ENCODE measurements around the gene MTCP1.
A peak's percentile ranks its signal among the peaks of the same experiment; 100 is the strongest.

Gene MTCP1, protein sequence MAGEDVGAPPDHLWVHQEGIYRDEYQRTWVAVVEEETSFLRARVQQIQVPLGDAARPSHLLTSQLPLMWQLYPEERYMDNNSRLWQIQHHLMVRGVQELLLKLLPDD

DNA sequence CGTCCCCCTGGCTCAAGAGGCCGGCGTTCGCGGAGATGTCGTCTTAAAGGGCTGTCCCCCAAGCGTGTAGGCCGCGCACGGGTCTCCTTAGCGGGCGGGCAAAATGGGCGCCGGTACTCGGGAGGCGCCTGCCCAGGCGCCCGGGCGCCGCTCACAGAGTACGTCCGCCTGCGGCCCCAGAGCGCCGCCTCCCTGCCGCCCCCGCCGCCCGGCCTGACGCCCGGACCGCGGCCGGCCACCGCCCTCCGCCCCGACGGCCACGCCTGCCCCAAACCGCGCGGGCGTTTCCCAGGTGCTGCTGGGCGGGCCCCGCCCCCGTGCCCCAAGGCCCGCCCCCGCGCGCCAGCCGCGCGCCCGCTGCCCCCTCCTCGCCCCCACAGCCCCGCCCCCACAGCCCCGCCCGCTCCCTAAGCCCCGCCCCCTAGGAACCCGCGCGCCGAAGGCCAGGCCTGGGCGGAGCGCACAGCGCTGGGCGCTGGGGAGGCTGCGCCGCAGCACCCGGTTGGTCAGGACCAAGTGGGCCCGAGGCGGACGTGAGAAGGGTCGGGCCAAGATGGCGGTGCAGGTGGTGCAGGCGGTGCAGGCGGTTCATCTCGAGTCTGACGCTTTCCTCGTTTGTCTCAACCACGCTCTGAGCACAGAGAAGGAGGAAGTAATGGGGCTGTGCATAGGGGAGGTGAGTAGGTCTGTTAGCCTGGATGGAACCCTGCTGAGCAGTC, at the start of gene MTCP1, which contains the start of the genes BRCC3 and CMC4:
MTCP1 (minus strand) TSS at position 162 of the 719 bp plus-strand sequence. CDS start 5,126 bp downstream, outside the sequence.
BRCC3 (plus strand) TSS at position 534 of the 719 bp plus-strand sequence; CDS start at position 554, 20 bp downstream.
CMC4 (minus strand) TSS at position 162 of the 719 bp plus-strand sequence. CDS start 7,113 bp downstream, outside the sequence.
- peak; percentile 28 for DNase-seq (ENCODE audit: low read depth, low spot score)

DNA sequence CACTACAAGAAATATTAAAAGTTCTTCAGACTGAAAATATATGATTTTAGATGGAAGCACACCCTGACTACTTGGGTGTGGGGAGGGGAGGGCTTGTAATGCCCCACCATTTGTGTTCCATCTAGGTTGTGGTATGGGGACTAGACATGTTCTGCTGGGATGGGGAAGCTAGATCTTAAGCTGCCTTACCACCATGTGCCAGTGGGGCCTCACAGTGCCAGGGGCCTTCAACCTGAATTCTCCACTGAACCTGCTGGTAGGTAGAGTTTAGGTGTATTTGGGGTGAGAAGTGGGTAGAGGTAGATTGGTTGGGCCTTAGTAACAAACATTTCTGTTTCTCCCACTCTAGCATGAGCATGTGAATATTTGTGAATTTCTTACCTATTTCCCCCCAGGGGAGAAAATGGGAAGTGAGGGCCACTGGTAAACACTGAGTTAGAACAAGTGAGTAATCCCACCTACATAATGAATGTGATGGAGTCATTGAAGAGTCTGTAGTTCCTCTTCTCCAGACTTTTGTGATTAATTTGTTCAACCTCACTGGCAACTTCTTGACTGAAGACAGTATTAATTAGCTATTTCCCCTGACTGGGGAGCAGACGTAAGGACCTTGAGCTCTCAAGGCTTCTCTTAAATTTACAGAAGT, 44.4 kb upstream of the MTCP1 start:
- DNase-seq (ENCODE audit: low read depth, low spot score) = no peak

- no peak for DNase-seq (ENCODE audit: low read depth, low spot score)
Measured at GRCh38 chrX:155113097-155113496, 42.2 kb upstream of the MTCP1 start.

- DNase-seq (ENCODE audit: low read depth, low spot score) = no peak
Measured at GRCh38 chrX:155112171-155112570, 41.2 kb upstream of the MTCP1 start.

DNA sequence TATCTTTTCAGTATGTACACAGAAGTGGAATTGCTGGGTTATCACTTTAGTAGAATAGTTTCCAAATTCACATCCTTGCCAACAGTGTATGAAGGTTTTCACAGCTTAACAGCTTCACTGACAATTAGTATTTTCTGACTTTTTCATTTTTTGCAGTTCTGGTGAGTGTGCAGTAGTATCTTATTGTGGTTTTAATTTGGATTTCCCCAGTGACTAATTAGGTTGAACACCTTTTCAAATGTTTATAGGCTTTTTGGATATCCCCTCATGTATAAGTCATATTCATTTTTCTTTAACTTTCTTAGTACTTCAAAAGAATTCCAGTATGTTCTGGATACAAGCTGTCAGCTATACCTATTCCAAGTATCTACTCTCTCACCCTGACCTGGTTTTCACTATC, 37.5 kb upstream of the MTCP1 start:
- no peak for DNase-seq (ENCODE audit: low read depth, low spot score)

GRCh38 chrX:155105919-155106318, 35.0 kb upstream of the MTCP1 start:
- DNase-seq (ENCODE audit: low read depth, low spot score) = no peak

GRCh38 chrX:155094468-155095061, 23.6 kb upstream of the MTCP1 start:
- DNase-seq (ENCODE audit: low read depth, low spot score) = no peak

DNA sequence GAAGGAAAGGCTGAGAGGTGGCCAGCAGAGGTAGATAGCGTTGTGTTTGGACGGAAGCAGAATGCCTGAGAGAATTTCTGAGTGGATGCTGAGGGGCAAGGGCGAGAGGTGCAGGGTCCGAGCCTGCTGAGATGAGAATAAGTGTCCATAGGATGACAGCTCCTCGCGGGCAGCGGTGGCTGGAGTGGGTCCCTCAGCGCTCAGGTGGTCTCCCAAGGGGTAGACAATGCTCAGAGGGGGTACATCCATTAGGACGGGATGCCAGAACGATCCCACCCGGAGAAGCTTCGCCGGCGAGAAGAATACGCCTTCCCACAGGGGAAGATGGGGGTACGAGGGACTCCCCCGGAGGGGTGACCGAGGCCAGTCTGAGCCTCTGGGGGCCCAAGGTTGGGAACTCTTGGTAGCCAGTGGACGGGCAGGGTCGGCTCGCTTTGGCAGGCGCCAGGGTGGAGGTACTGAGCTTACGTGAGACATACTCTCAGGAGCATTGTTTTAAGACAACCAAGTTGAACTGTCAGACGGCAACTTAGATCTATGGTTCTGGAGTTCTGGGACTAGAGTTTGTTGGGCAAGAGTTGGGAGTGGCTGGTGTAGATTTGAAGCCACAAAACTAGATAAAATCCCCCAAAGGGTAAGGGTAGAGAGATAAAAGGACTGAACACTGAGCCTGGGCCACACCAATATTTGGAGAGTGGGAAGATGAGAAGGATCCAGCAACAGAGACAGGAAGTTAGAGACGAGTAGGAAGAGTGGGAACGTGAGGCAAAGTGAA, 16.2 kb upstream of the MTCP1 start:
- no peak for DNase-seq (ENCODE audit: low read depth, low spot score)

DNA sequence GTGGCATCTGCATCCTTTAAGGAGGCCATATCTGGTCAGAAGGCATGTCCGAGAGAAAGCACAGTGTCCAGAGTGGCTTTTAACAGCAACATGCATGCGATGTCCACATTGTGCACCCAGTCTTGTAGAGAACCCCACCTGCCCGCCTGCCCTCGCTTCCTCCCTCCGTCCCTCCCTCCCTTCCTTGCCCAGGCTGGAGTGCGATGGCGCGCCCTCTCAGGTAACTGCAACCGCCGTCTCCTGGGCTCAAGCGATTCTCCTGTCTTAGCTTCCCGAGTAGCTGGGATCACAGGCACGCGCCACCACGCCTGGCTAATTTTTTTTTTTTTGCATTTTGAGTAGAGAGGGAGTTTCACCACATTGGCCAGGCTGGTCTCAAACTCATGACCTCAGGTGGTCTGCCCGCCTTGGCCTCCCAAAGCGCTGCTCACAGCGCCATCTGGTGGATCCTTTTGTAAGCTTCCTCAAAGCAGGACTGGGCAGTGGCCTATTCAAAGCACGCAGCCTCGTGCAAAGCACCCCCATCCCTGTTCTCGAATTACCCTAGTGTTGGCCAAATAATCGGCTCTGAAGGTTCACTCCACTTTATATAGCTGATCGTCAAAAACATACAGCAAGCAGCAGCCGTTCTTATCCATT, 15.4 kb upstream of the MTCP1 start:
- DNase-seq (ENCODE audit: low read depth, low spot score) = peak; percentile 5

DNA sequence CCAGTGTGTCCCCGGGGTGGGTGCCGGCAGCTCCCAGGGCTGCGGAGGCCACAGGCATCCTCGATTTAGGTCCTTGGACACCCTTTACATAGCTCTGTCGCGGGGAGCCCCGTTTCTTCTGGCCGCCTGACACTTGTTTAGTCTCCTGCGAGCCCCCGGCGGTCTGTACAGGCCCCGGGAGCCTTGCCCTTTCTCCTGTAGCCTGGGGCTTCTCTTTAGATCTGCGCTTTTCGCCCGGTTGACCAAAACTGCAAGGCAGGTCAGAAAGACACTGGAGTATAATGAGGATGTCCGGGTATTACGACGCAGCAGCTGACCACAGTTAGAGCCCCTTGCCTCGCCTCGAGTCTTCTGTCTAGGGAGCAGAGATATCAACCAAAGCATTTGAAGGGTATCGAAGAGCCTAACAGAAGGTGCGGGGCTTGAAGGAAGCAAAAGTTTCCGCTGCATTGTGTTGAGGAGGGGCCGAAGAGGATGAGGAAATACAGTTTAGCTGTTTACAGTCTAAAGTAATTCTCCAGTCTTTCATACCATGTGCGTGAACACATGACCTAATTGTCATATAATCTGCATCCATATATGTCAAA, 851 bp upstream of the MTCP1 start:
- DNase-seq (ENCODE audit: low read depth, low spot score) = no peak

- no peak for DNase-seq (ENCODE audit: low read depth, low spot score)
Measured at GRCh38 chrX:155070663-155070974, 317 bp downstream of the MTCP1 start.

DNA sequence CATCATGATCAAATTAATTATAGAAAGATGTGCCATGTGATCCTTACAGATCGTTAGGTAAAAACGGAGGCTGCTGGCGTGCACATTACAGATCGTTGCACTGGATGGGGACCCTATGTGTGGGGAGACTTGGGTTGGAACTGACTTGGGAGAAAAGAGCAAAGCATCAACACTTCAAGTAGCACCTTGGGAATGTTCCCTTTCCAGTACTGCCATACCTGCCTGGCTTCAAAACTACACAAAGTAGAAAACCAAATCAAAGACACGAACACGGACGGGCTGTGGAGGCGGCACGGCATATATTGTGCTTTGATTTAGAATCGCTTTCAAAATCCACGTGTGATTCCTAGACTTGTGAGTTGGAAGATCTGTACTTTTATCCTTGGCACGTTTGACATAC, 898 bp downstream of the MTCP1 start:
- DNase-seq (ENCODE audit: low read depth, low spot score) = no peak

DNA sequence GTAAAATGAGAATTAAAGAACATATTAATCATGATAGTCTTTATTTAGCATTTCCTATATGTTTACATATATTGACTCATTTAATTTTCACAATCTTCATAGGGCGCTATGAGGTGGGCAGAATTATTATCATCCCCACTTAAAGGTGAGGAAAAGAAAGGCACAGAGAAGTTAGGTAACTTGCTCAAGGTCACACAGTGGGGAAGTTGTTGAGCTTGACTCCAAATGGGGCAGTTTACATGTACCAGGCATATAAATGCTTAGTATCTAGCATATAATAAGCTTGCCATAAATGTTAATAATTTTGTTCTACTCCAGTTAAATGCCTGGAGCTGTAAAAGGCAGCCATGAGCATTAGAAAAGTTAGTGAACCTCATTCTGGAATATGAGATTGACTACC, 1.5 kb downstream of the MTCP1 start:
- DNase-seq (ENCODE audit: low read depth, low spot score) = no peak

DNA sequence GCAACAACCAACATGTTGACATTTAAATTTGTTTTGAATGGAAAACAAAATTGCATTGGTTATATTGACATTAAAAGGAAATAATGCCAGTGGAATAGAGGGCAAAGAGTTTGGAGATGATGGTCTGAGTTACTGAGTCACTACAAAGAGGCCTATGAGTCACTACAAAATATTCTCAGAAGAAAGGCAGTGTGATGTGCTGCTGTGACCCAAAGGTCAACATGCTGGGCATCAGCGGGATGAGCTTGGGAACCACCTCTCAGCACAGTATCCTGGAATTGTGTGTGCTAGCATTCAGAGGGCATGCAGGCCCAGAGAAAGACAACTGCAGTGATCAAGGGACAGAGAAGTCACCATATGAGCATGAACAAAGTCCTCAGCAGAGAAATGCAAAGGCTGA, 2.8 kb downstream of the MTCP1 start:
- no peak for DNase-seq (ENCODE audit: low read depth, low spot score)

DNA sequence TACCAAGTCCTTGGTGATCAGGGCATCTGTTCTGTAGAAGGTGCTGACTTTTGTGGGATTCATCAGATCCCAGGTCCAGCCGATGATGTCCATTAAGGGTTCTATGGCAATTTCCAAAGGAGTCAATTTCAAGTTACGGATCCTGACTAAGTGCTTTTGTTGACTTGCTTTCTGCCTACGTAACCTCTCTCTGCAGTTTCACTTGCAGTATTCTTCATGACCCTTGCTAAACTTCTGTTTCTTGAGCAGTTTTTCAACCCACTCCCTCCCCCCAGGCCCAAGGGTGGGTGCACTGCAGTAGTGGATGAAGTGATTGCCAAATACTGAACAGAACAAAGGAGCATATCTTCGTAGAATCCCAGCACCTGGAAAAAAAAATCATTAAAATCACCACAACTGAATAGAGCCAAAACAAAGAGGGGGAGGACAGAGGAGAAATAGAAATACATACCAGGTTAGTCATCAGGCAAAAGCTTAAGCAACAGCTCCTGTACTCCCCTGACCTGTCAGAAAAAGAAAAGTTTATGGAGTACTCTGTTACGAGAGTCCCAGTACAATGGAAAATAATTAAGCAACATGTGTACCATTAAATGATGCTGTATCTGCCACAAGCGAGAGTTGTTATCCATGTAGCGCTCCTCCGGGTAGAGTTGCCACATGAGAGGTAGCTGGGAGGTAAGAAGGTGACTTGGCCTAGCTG, 5.8 kb downstream of the MTCP1 start:
- no peak for DNase-seq (ENCODE audit: low read depth, low spot score)

- no peak for DNase-seq (ENCODE audit: low read depth, low spot score)
Measured at GRCh38 chrX:155061760-155062159, 9.2 kb downstream of the MTCP1 start.

DNA sequence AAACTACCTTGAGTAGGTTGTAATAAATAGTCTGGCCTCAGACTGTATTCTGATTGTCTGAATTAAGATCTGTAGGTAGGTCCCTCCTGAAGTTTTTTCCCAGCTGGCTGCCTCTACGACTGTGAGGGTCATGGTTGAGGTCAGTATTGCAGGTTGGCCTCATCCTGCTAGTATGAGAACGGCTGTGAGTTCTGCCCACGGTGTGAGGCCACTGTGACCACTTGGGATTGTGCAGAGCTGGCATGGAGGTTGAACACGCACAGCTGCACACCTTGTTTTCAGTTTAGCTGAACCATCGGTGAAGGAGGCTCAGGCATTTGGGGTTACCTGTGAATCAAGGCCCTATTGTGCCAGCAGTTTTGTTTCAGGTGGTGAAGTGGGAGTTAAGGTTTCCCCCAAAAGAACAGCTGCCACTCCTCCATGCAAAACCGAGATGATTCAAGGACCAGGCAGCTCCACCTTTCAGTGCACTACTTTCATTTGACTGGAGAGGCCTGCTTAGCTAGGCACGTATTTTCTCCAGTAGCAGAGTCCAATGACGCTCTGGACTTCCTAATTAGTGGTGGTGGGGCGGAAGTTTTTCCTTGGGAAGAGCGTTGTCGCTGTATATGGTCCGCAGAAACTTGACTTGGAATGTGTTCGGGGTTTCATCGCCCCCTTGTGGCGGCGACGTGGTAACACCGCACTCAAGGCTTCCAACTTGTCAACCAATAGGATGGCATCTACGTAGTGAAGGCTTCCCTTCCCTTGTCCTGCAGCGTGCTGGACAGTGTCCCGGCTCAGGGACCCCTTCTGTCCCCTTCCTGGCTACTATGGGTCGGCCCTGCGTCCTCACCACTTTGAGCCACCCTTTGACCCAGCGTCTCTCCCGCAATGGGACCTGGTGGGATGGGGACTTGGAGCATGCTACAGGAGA, 13.8 kb downstream of the MTCP1 start:
- DNase-seq (ENCODE audit: low read depth, low spot score) = no peak

DNA sequence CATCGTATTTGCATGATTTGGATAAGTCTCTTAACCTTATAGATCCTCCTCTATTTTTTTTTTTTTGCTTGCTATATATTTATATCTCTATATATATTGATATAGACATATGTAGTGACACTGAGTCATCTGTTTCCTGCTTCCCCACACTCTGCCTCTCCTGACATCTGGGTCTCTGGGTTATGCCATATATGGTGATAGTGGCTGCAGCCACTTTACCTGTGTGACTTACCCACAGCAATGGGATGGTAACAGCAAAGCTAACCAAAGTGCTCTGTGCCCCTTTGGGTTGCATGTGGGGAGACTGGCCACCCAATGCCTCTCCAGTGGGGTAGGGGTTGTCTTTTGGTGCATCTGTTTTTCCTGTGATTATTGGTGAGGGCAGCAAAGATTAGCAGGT, 14.5 kb downstream of the MTCP1 start:
- no peak for DNase-seq (ENCODE audit: low read depth, low spot score)

DNA sequence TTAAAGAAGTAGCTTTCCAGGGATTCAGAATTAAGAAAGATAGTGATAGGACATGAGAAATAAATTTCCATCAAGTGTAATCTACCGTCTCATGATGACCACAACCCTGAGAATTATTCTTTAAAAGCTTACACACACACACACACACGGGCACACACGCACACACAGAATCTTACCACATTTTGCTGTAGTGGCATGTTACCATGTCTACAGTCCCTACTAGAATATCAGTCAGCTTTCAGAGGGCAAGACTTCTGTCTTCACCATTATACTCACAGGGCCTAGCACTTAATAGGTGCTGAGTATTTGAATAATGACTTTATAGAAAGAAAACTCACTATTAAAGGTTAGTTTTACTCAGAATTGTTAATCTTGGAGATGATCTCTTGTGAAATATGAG, 15.4 kb downstream of the MTCP1 start:
- DNase-seq (ENCODE audit: low read depth, low spot score) = no peak
